ENCODE measurements around the gene LARGE1. TPM values are rescaled to one million over a fixed set of nuclear protein-coding genes. Genes with fewer than 3 reads are reported as not detected.

Gene LARGE1
- total RNA-seq, 1 experiment from 2014 or later, result 2.5 TPM

DNA sequence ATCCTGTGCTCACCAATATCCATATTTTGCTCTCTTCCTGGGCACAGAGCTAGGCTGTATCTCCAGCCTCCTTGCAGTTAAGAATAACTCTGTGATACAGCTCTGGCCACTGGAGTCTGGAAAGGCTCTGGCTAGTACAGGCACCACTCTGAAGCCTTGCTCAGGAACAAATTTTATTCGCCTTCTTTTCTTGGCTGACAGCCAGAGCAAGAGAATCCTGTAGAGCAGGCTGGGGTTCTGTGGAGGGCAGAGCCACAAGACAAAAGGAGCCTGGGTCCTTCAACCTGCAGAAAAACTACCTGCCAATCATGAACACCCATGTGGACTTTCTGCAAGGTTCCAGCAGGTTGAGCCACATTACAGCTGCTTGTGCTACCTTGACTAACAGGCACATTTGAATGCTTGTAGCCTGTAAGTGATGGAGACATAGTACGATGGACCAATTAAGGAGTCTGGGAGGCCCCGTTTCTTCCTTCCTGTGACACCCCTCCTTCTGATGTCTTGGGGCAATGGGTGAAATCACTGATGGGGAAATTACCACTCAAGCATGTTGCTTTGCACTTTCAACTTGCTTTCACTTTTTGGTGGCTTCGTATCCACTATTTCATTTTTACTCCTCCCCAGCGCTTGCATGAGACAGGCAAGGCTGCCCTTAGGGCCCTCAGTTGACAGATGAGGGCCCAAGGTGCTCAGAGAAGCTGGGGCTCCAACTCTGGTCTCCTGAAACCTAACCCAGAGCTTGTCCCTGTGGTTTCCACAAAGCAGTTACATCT is 594.9 kb downstream of the LARGE1 start:
- ATAC-seq (no peak), DNase-seq (ENCODE audit: low read depth, low spot score) (no peak)
- Histone ChIP-seq H3K9me3 (ENCODE audit: control insufficient read depth, insufficient read depth, low read depth, low read length) (no peaks in the 10 kb centered on the region), H3K27ac (ENCODE audit: low read length) (no peak overlapping the region), H3K4me3 (ENCODE audit: low read depth in 2 of 2, low read length in 2 of 2) (no peak overlapping the region), H3K27me3 (ENCODE audit: control insufficient read depth, insufficient read depth, low read length) (no peaks in the 10 kb centered on the region), H3K36me3 (ENCODE audit: control insufficient read depth, insufficient read depth, low read length) (no peaks in the 10 kb centered on the region), H3K4me1 (ENCODE audit: control insufficient read depth, insufficient read depth, low read length) (no peaks in the 10 kb centered on the region)
- ChIA-PET CTCF (no interaction called here), POLR2A (no interaction called here)
- intact Hi-C loops (cut with micrococcal nuclease; ENCODE audit: unreplicated experiment), result no loop called here
- TF ChIP-seq, protein P1, sequence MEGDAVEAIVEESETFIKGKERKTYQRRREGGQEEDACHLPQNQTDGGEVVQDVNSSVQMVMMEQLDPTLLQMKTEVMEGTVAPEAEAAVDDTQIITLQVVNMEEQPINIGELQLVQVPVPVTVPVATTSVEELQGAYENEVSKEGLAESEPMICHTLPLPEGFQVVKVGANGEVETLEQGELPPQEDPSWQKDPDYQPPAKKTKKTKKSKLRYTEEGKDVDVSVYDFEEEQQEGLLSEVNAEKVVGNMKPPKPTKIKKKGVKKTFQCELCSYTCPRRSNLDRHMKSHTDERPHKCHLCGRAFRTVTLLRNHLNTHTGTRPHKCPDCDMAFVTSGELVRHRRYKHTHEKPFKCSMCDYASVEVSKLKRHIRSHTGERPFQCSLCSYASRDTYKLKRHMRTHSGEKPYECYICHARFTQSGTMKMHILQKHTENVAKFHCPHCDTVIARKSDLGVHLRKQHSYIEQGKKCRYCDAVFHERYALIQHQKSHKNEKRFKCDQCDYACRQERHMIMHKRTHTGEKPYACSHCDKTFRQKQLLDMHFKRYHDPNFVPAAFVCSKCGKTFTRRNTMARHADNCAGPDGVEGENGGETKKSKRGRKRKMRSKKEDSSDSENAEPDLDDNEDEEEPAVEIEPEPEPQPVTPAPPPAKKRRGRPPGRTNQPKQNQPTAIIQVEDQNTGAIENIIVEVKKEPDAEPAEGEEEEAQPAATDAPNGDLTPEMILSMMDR (IDR thresholded peaks at IDR 0.05), result no peak
- TF ChIP-seq, protein P2, sequence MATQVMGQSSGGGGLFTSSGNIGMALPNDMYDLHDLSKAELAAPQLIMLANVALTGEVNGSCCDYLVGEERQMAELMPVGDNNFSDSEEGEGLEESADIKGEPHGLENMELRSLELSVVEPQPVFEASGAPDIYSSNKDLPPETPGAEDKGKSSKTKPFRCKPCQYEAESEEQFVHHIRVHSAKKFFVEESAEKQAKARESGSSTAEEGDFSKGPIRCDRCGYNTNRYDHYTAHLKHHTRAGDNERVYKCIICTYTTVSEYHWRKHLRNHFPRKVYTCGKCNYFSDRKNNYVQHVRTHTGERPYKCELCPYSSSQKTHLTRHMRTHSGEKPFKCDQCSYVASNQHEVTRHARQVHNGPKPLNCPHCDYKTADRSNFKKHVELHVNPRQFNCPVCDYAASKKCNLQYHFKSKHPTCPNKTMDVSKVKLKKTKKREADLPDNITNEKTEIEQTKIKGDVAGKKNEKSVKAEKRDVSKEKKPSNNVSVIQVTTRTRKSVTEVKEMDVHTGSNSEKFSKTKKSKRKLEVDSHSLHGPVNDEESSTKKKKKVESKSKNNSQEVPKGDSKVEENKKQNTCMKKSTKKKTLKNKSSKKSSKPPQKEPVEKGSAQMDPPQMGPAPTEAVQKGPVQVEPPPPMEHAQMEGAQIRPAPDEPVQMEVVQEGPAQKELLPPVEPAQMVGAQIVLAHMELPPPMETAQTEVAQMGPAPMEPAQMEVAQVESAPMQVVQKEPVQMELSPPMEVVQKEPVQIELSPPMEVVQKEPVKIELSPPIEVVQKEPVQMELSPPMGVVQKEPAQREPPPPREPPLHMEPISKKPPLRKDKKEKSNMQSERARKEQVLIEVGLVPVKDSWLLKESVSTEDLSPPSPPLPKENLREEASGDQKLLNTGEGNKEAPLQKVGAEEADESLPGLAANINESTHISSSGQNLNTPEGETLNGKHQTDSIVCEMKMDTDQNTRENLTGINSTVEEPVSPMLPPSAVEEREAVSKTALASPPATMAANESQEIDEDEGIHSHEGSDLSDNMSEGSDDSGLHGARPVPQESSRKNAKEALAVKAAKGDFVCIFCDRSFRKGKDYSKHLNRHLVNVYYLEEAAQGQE (IDR thresholded peaks at IDR 0.05; ENCODE audit: insufficient read depth in 1 of 2, low read depth in 2 of 2, low read length in 1 of 2), result no peak
- TF ChIP-seq POLR2AphosphoS5 (IDR thresholded peaks at IDR 0.05; ENCODE audit: low read depth, low read length), result no peak
- no peak for TF ChIP-seq TCF7L2 (IDR thresholded peaks at IDR 0.05; ENCODE audit: low read depth, low read length)
- no peak for TF ChIP-seq SIN3A (IDR thresholded peaks at IDR 0.05; ENCODE audit: borderline replicate concordance, insufficient read depth, low read depth, low read length)
- in situ Hi-C loops (cut with HindIII; ENCODE audit: low pct_unique_long_range_greater_than_20kb, low sequenced_read_pairs), result no loop called here
- BruUV-seq (replicated peaks), result no TSS peak

DNA sequence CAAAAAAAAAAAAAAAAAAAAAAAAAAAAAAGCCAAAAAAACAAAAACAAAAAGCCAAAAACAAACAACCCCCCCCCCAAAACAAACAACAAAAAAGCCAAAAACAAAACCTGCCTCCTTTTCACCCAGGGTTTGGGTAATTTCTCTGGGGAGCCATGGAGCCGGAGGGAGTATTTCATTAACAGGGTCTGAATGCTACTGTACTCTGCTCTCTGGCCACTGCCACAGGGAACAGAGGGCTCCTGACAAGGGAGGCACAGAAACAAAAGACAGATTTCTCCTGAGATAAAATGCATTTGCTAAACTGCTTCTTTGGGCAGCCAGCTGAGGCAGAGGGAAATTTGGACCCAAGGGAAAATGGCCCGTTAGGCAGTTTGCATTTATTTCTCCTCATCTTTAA is 596.0 kb downstream of the LARGE1 start:
- ATAC-seq (no peak), DNase-seq (ENCODE audit: low read depth, low spot score) (no peak)
- no peak overlapping the region for H3K4me3 ChIP-seq (ENCODE audit: low read depth in 2 of 2, low read length in 2 of 2)
- intact Hi-C loops (cut with micrococcal nuclease; ENCODE audit: unreplicated experiment), result no loop called here
- in situ Hi-C loops (cut with HindIII; ENCODE audit: low pct_unique_long_range_greater_than_20kb, low sequenced_read_pairs), result no loop called here
- ChIA-PET CTCF (no interaction called here), POLR2A (no interaction called here)
- H3K9me3 ChIP-seq (ENCODE audit: control insufficient read depth, insufficient read depth, low read depth, low read length), result no peaks in the 10 kb centered on the region
- no peaks in the 10 kb centered on the region for H3K4me1 ChIP-seq (ENCODE audit: control insufficient read depth, insufficient read depth, low read length)
- no peak overlapping the region for H3K27ac ChIP-seq (ENCODE audit: low read length)
- H3K36me3 ChIP-seq (ENCODE audit: control insufficient read depth, insufficient read depth, low read length), result no peaks in the 10 kb centered on the region
- H3K27me3 ChIP-seq (ENCODE audit: control insufficient read depth, insufficient read depth, low read length), result no peaks in the 10 kb centered on the region
- BruUV-seq (replicated peaks), result no TSS peak
- no peak for TF ChIP-seq TCF7L2 (IDR thresholded peaks at IDR 0.05; ENCODE audit: low read depth, low read length)
- TF ChIP-seq, protein P1 (IDR thresholded peaks at IDR 0.05), result no peak
- TF ChIP-seq, protein P2 (IDR thresholded peaks at IDR 0.05; ENCODE audit: insufficient read depth in 1 of 2, low read depth in 2 of 2, low read length in 1 of 2), result no peak
- no peak for TF ChIP-seq POLR2AphosphoS5 (IDR thresholded peaks at IDR 0.05; ENCODE audit: low read depth, low read length)
- TF ChIP-seq SIN3A (IDR thresholded peaks at IDR 0.05; ENCODE audit: borderline replicate concordance, insufficient read depth, low read depth, low read length), result no peak

Data from Panc1 (cell line).